ENCODE results near the gene PALLD. TPM values are rescaled to one million over a fixed set of nuclear protein-coding genes. Genes with fewer than 3 reads are reported as not detected.

Gene PALLD
- total RNA-seq, 1 donor from 2014 or later: 22.9 TPM

DNA sequence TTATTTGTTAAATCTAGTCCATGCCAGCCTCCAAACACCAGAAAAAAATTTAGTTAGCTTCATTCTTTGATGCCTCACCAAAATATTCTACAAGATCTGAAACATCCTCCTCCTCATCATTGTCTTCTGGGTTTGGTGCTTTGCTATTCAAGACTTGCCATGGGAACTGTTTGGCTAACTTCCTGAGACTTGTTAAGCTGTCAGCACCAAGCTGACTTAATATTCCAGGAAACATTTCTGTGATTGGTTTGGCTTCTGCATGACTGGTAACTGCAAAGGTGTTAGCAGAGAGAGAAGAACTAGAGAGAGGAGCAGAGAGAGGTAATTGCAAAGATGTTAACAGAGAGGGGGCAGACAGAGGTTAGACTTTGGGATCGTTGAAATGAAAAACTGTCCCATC is 101.3 kb downstream of the PALLD start:
- H3K9me3 Mint-ChIP-seq: no peaks in the 10 kb centered on the region
- H3K36me3 Mint-ChIP-seq (ENCODE audit: low read depth): no peaks in the 10 kb centered on the region
- no peak overlapping the region for H3K27ac Mint-ChIP-seq
- H3K27me3 Mint-ChIP-seq (ENCODE audit: insufficient read depth): peaks cover 14% of the 10 kb centered on the region
- no peak for DNase-seq (ENCODE audit: low spot score)
- intact Hi-C loops (cut with micrococcal nuclease): no loop called here
- no peaks in the 10 kb centered on the region for H3K4me1 Mint-ChIP-seq (ENCODE audit: low read depth)
- no peak overlapping the region for H3K4me3 Mint-ChIP-seq

DNA sequence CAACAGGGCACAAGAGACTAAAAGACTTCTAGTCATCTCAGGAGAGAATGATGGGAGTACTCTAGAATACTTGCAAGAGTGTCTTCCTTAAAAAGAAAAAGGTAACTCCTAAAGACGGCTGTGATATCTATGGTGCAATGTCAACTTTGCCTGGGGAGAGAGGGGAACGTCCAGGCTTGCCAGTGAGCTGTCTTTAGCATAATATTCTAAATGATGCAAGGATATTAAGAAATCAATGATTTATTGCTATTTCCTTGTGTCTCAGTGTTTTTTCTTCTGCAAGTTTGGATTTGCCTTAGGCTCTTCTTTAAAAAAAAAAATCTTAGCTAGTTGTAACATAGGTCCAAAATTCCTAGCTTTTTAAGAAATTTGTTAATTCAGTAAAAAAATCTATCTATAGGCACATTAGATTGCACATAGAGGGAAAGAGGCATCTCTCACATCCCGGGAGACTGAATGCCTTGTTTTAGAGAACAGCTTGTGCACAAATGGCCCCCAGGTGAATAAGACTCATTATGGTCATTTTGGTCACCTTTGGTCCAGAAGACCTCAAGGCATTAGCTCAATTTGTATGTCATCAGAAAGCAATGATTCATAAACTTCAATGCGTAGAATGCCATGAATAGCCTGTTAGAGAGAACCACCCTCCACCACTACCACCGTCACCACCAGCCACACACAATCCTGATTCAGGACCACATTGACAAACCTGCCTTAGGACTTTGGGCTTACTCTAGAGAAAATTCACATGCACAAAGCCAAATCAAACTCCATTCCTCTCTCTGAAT is 104.1 kb downstream of the PALLD start:
- intact Hi-C loops (cut with micrococcal nuclease): no loop called here
- Mint-ChIP-seq H3K27ac (no peak overlapping the region), H3K36me3 (ENCODE audit: low read depth) (no peaks in the 10 kb centered on the region), H3K4me1 (ENCODE audit: low read depth) (no peaks in the 10 kb centered on the region), H3K4me3 (no peak overlapping the region), H3K9me3 (no peaks in the 10 kb centered on the region), H3K27me3 (ENCODE audit: insufficient read depth) (peaks cover 13% of the 10 kb centered on the region)
- DNase-seq (ENCODE audit: low spot score): no peak

DNA sequence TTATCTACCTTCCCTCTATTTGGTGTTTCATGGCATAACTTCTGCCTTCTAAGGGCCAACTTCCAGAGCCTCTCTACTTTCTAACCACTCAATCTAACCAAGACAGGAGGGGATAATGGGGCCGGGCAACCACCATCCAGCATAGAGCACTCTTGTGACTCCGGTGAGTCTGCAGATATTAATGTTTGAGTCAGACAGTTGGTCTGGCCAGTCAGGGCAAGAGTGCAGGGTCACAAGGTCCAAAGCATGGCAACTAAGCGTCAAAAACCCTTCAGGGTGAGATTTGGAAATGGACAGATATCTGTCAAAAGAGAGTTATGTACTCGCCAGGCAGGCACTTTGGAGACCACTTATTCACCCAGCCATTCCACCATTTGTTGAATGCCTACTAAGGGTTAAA is 105.0 kb downstream of the PALLD start:
- Mint-ChIP-seq H3K4me3 (no peak overlapping the region), H3K9me3 (no peaks in the 10 kb centered on the region), H3K27ac (no peak overlapping the region), H3K36me3 (ENCODE audit: low read depth) (no peaks in the 10 kb centered on the region), H3K4me1 (ENCODE audit: low read depth) (no peaks in the 10 kb centered on the region), H3K27me3 (ENCODE audit: insufficient read depth) (peaks cover 16% of the 10 kb centered on the region)
- intact Hi-C loops (cut with micrococcal nuclease): no loop called here
- DNase-seq (ENCODE audit: low spot score): no peak

DNA sequence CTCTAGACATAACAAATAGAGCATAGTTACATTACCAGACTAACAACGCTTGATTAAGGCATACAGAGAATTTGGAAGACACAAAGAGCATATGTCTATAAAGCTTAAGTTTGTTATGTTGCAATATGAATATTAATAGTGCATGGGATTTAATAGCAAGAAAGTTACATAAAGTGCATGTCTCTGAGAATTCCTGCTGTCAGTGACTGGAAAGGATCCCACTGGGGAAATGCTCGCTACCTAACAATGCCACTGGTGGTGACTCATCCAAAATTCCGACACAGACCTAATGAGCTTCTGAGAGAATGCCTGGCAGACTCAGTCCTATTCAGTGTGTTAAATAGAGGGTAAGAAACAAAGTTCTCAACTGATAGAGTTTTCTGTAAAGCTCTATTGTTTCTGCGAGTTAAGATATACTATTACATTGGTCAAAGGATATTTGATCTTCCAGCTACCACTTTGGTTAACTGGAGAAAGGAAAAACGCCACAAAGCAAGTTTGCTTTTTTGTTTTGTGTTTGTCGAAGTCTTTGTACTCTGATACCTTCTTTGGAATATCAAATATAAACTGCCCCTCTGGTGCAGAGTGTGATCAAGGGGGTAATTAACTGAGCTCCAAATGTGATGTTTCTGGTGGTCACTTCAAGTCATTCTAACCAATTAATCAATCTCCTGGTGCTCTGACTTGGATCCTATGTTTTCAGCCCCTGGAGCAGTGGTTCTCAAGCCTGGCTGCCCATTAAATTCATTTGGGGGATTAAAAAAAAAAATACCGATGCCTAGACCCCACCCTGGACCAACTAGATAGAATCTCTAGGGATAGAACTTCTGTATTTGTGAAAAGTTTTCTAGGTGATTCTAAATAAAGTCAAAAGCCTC is 107.9 kb downstream of the PALLD start:
- Mint-ChIP-seq H3K9me3 (no peaks in the 10 kb centered on the region), H3K27ac (no peak overlapping the region), H3K27me3 (ENCODE audit: insufficient read depth) (peaks cover 18% of the 10 kb centered on the region), H3K4me3 (no peak overlapping the region), H3K4me1 (ENCODE audit: low read depth) (no peaks in the 10 kb centered on the region), H3K36me3 (ENCODE audit: low read depth) (no peaks in the 10 kb centered on the region)
- intact Hi-C loops (cut with micrococcal nuclease): no loop called here
- no peak for DNase-seq (ENCODE audit: low spot score)

DNA sequence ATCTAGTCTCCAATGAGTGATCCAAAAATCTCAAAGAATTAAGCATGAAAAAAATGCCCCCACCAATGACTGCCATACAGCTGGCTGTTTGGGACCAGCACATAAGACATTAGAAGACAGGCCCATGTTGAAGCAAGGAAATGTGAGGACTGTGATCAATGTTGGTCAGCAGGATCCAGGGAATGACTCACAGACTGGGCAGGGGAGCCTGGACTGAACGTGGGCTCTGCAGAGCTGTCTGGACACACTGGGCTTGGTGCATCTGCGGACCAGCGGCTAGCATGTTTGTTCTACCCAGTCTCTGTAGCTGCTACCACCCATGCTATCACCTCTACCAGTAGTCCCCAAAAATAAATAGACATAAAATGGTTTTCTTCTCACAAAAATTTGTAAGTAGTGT is 108.6 kb downstream of the PALLD start:
- intact Hi-C loops (cut with micrococcal nuclease): no loop called here
- Mint-ChIP-seq H3K27ac (no peak overlapping the region), H3K4me1 (ENCODE audit: low read depth) (no peaks in the 10 kb centered on the region), H3K4me3 (no peak overlapping the region), H3K36me3 (ENCODE audit: low read depth) (no peaks in the 10 kb centered on the region), H3K9me3 (no peaks in the 10 kb centered on the region), H3K27me3 (ENCODE audit: insufficient read depth) (peaks cover 18% of the 10 kb centered on the region)
- DNase-seq (ENCODE audit: low spot score): no peak

DNA sequence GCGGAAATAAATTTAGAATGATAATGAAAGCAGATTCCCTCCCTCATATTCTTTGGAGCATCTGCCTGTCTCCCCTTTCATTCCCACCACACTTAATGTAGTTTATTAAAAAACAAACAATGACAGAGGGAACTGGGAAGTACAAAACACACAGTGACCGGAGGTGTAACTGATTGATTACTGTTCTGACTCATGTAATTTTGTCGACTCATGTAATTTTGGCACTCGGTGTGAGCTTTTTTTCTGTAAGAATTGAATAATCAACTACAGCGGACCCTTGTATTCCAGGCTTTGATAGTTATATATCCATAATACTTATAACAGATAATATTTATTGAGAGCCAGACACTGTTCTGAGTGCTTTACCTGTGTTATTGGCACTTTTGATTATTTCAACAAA is 110.4 kb downstream of the PALLD start:
- no peak overlapping the region for H3K4me3 Mint-ChIP-seq
- intact Hi-C loops (cut with micrococcal nuclease): no loop called here

DNA sequence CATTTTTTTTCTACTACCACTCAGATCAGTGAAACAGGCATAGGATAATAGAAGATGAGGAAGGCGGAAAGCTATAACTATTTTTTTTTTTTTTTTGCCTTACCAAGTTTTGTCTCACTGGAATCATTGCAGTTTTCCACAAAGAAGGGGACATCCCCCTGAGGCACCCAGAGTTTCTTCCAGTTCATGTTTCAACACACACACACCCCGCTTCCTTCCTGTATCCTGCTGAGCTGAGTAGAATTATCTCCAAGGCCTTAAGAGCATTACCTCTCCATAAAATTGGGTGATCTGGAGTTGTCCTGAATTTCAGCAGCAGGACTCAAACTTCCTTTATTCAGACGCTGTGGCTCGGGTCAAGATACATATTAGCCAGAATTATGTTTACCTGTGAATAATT is 111.9 kb downstream of the PALLD start:
- no peaks in the 10 kb centered on the region for H3K4me1 Mint-ChIP-seq (ENCODE audit: low read depth)
- intact Hi-C loops (cut with micrococcal nuclease): no loop called here
- no peak overlapping the region for H3K4me3 Mint-ChIP-seq
- no peak overlapping the region for H3K27ac Mint-ChIP-seq
- no peaks in the 10 kb centered on the region for H3K9me3 Mint-ChIP-seq
- H3K27me3 Mint-ChIP-seq (ENCODE audit: insufficient read depth): peaks cover 15% of the 10 kb centered on the region
- DNase-seq (ENCODE audit: low spot score): no peak
- no peaks in the 10 kb centered on the region for H3K36me3 Mint-ChIP-seq (ENCODE audit: low read depth)

More for the DNA sequence above, 110.4 kb downstream of the PALLD start:
- no peaks in the 10 kb centered on the region for H3K9me3 Mint-ChIP-seq
- DNase-seq (ENCODE audit: low spot score): no peak
- peaks cover 17% of the 10 kb centered on the region for H3K27me3 Mint-ChIP-seq (ENCODE audit: insufficient read depth)
- H3K36me3 Mint-ChIP-seq (ENCODE audit: low read depth): no peaks in the 10 kb centered on the region
- no peak overlapping the region for H3K27ac Mint-ChIP-seq
- H3K4me1 Mint-ChIP-seq (ENCODE audit: low read depth): no peaks in the 10 kb centered on the region

DNA sequence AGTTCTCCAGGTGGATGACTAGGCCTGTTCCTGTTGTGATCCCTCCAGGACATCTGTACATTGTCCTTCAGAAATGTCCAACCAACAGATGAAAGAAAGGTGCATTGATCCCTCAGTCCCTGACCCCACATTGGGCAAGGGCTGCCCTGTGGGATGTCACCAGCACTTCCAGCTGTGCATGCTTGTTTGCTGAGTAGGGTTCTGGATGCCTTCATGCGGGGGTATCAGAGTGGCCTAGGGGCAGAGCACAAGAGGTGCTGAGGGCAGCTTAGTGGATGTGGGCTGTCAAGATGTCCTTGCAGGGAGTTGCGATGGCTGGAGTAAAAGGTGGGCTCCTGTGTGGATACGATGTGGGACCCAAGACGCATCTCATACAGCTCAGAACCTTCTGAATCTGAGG is 112.5 kb downstream of the PALLD start:
- Mint-ChIP-seq H3K4me3 (no peak overlapping the region), H3K27me3 (ENCODE audit: insufficient read depth) (peaks cover 12% of the 10 kb centered on the region), H3K36me3 (ENCODE audit: low read depth) (no peaks in the 10 kb centered on the region), H3K9me3 (no peaks in the 10 kb centered on the region), H3K27ac (no peak overlapping the region), H3K4me1 (ENCODE audit: low read depth) (no peaks in the 10 kb centered on the region)
- intact Hi-C loops (cut with micrococcal nuclease): no loop called here
- no peak for DNase-seq (ENCODE audit: low spot score)

DNA sequence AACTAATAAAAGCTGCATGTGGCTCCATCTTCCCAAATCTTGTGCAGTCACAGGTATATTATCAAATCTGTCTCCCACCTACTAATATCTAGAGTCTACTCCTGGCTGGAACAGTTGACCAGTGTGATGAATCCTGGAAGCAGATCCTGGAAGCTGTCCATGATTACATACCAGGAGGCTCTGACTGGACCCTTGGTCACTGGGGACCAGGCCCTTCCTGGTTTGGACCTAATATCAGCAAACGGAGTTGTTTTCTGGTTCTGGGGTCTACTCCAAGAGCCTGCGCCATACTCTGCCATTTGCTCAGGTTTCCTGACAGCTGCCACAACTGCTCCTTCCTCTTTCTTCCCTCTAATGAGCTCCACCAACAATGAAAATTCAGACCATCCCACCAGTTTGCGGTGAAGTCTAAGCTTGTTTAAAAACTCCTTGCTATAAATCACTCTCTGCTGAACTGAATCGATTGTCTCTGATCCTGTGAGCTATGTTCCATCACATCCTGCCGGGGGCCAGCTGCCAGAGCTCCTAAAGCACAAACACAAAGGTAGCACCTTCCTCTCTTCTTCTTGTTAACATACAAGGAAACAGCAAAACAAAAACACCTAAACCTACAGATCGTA is 114.2 kb downstream of the PALLD start:
- Mint-ChIP-seq H3K9me3 (no peaks in the 10 kb centered on the region), H3K27ac (no peak overlapping the region), H3K4me3 (no peak overlapping the region), H3K36me3 (ENCODE audit: low read depth) (no peaks in the 10 kb centered on the region), H3K4me1 (ENCODE audit: low read depth) (no peaks in the 10 kb centered on the region), H3K27me3 (ENCODE audit: insufficient read depth) (peaks cover 12% of the 10 kb centered on the region)
- intact Hi-C loops (cut with micrococcal nuclease): no loop called here
- DNase-seq (ENCODE audit: low spot score): no peak

DNA sequence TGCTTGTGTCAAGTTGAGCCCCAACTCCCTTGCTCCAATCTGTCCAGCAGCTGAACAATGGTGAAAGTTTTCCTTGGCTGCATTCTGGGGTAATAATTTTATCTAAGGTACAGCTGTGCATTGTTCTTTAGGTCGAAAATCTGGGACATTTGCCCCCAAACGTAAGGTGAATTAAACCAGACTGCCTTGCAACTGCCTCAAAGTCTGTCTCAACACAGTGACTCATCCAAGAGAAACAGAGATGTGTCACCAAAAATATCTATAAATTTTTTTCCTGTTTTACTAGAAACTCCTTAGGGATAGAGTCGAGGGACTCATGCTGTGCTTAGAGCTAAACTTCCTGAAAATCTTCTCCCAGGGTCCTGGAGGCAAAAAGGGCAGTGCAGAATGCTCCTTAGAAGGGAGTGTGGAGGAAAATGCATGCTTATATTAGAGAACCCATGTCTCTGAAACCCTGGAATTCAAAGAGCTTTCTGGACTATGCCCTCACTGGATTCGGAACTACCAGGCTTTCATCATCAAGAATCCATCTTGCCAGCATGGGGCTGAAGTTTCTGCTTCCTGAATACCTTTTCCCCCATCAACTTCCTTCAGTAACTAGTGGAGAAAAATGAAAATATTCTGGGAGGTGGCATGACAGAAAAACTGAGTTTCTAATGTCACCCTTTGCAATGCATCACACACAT is 115.7 kb downstream of the PALLD start:
- Mint-ChIP-seq H3K36me3 (ENCODE audit: low read depth) (no peaks in the 10 kb centered on the region), H3K4me1 (ENCODE audit: low read depth) (no peaks in the 10 kb centered on the region), H3K27me3 (ENCODE audit: insufficient read depth) (peaks cover 9% of the 10 kb centered on the region), H3K9me3 (no peaks in the 10 kb centered on the region), H3K27ac (no peak overlapping the region), H3K4me3 (no peak overlapping the region)
- DNase-seq (ENCODE audit: low spot score): no peak
- intact Hi-C loops (cut with micrococcal nuclease): no loop called here

DNA sequence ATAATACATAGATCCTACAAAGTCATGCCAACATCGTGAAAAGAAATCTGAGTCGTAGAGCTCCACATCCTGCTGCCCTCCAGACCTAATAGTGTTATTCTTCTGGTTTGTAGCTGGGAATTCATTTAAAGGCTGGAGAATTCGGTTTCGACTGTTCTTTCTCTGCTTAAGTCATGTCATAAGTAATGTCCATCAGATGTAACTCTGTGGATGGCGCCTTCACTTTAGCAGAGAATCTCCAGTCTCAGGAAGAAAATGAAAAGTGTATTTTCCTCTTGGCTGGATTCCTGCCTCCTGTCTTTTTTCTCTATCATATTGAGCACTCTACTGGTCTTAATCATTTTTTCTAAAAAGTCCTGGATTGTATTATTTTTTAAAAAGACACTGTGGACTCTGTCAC is 117.0 kb downstream of the PALLD start:
- intact Hi-C loops (cut with micrococcal nuclease): no loop called here
- DNase-seq (ENCODE audit: low spot score): no peak
- no peaks in the 10 kb centered on the region for H3K9me3 Mint-ChIP-seq
- H3K36me3 Mint-ChIP-seq (ENCODE audit: low read depth): no peaks in the 10 kb centered on the region
- H3K27ac Mint-ChIP-seq: no peak overlapping the region
- H3K4me3 Mint-ChIP-seq: no peak overlapping the region
- peaks cover 10% of the 10 kb centered on the region for H3K27me3 Mint-ChIP-seq (ENCODE audit: insufficient read depth)
- H3K4me1 Mint-ChIP-seq (ENCODE audit: low read depth): no peaks in the 10 kb centered on the region

DNA sequence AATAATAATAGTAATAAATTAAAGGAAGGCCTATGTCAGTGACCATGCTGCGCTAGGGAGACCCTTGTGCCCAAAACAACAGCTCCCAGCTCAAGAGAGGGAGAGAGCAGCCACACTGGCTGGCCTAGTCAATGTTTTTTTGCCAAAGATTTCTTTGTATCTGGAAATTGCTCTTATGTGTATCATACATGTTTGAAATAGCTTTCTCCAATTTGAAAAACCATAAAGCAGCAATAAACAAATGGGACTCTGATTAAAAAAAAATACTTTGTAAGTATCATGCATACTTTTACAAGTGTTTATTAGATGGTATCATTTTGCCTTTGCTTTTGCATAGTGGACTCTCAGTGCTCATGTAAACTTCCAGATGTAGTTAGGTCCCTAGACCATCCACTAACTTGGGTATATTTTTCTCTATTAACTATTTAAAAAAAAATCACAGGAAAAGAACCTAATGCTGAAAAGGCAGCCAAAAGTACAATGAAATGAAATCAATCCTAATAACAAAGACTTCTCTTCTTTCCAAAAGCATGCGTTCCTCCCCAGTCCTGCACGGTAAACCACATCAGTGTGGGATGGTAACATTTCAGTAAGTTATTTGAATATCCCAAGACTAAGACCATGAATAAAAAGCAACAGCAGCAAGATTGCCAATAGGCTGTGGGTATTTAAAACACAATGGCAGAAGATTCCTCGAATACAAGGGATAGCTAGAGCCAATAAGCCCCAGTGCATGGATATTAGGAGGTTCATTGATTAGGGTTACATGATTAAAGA is 117.6 kb downstream of the PALLD start:
- H3K9me3 Mint-ChIP-seq: no peaks in the 10 kb centered on the region
- H3K4me3 Mint-ChIP-seq: no peak overlapping the region
- no peak overlapping the region for H3K27ac Mint-ChIP-seq
- H3K36me3 Mint-ChIP-seq (ENCODE audit: low read depth): no peaks in the 10 kb centered on the region
- intact Hi-C loops (cut with micrococcal nuclease): no loop called here
- H3K27me3 Mint-ChIP-seq (ENCODE audit: insufficient read depth): peaks cover 8% of the 10 kb centered on the region
- DNase-seq (ENCODE audit: low spot score): no peak
- no peaks in the 10 kb centered on the region for H3K4me1 Mint-ChIP-seq (ENCODE audit: low read depth)

Data from activated T-helper 1 cell treated with anti-CD3 and anti-CD28 coated beads, Interleukin-12 subunit alpha, Interleukin-12 subunit beta, Interleukin-2, Interleukin-4 antibody, amounts not matched to agents 30 ng/mL and 10 ng/mL and 1 ng/mL, durations not matched to agents 14 hours and 24 hours and 36 hours (primary cell).